ENCODE results near the gene KLHL14.

DNA sequence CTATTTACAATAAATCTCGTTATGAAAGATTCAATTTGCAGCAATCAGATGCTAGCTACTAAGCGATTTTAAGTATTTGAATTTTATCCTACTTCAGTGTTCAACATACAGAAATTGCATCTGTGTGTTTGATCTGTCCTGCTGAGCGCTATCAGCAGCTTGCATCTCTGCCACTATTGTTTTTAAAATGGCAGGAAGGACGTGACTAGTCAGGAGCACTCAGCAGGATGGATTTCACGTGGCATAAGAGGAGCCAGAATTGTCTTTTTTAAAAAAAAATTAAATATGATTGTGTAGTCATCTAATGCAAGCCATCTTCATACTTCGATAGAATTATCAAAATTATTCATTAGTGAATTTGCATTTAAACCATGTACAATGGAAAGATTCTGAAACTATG, 2.8 kb upstream of the KLHL14 start:
- TF ChIP-seq, protein P1, sequence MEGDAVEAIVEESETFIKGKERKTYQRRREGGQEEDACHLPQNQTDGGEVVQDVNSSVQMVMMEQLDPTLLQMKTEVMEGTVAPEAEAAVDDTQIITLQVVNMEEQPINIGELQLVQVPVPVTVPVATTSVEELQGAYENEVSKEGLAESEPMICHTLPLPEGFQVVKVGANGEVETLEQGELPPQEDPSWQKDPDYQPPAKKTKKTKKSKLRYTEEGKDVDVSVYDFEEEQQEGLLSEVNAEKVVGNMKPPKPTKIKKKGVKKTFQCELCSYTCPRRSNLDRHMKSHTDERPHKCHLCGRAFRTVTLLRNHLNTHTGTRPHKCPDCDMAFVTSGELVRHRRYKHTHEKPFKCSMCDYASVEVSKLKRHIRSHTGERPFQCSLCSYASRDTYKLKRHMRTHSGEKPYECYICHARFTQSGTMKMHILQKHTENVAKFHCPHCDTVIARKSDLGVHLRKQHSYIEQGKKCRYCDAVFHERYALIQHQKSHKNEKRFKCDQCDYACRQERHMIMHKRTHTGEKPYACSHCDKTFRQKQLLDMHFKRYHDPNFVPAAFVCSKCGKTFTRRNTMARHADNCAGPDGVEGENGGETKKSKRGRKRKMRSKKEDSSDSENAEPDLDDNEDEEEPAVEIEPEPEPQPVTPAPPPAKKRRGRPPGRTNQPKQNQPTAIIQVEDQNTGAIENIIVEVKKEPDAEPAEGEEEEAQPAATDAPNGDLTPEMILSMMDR (IDR thresholded peaks at IDR 0.05) = no peak
- TF ChIP-seq POLR2A (IDR thresholded peaks at IDR 0.05) = no peak
- TF ChIP-seq POLR2AphosphoS5 (IDR thresholded peaks at IDR 0.05) = no peak
- TF ChIP-seq EP300 (IDR thresholded peaks at IDR 0.05; ENCODE audit: low read depth) = no peak
